Left ventricle myocardium inferior (tissue), 1 donor: ENCODE measurements around the gene STX2. TPM values are rescaled to one million over a fixed set of nuclear protein-coding genes. Genes with fewer than 3 reads are reported as not detected.
A peak's percentile ranks its signal among the peaks of the same experiment; 100 is the strongest.

Experiments
- DNase-seq: peaks from one replicate; pipeline ENCODE4 v3.0.0-alpha.2; 2020
- H3K27ac ChIP-seq: fragments of 200-600 bp; replicated peaks from 2 replicates; pipeline ENCODE4 v1.8.0; 2021
- H3K27me3 ChIP-seq: fragments of 200-600 bp; 2 replicates; pipeline ENCODE4 v1.8.0; 2021; ENCODE audit warnings: low read depth
- H3K36me3 ChIP-seq: fragments of 200-600 bp; 2 replicates; pipeline ENCODE4 v1.8.0; 2021
- H3K4me1 ChIP-seq: fragments of 200-600 bp; 2 replicates; pipeline ENCODE4 v1.8.0; 2021
- H3K4me3 ChIP-seq: fragments of 200-600 bp; 2 replicates; pipeline ENCODE4 v1.8.0; 2021; ENCODE audit warnings: mild to moderate bottlenecking, moderate library complexity
- H3K9me3 ChIP-seq: fragments of 200-600 bp; replicated peaks from 2 replicates; pipeline ENCODE4 v1.8.0; 2021
- intact Hi-C: fragments of 100-400 bp; cut with micrococcal nuclease; formaldehyde crosslinking; loops from one replicate; pipeline ENCODE4 v1.11.0; 2022
- total RNA-seq: library from RNA; stranded (reverse); fragmentation: NEBNext Ultra II Directional; extraction: Animal tissue kit (Norgen Biotek cat#: 25700); gene quantifications from one replicate; pipeline ENCODE4 v1.2.1, GENCODE V29; 2021
- TF ChIP-seq, protein P1 (sequence below): fragments of 200-600 bp; IDR thresholded peaks from 2 replicates; pipeline ENCODE4 v1.8.0; 2021; ENCODE audit warnings: antibody characterized with exemption, mild to moderate bottlenecking, borderline replicate concordance
- donor health status: DM: no; HTN: yes; CAD: no; lungs with severe emphysema.

Gene STX2
- total RNA-seq, 1 donor from 2014 or later: 11.1 TPM

DNA sequence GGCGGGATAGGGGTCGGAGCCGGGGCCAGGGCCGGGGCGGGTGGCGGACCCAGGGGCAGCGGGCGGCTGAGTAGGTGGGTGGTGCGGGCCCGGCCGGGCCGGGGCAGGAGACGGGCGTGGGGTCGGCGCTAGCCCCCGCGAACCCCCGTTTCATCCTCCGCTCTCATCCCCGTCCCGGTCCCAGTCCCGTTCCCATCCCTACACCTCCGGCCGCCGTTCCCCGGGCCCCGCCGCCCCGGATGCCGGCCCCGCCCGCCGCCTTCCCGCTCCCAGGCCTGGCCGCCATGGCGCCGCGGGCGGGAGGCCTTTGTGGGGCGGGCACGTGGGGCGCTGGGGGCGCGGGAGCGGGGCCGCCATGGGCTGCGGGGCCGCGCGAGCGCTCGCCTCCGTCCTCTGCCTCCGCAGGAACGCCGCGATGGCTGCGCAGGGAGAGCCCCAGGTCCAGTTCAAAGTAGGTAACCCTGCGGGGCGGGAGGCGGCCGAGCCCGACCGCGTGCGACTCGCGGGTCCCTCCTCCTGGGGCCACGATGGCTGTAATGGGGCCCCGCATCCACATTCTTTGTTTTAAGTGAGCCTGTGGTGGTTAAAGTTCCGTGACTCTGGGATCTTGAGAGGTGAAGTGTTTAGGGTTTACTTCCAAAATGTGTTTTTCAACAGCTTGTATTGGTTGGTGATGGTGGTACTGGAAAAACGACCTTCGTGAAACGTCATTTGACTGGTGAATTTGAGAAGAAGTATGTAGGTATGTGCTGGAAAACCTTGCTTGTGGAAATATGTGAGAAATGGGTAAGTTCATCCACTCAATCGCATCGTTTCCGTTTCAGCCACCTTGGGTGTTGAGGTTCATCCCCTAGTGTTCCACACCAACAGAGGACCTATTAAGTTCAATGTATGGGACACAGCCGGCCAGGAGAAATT is 33.4 kb upstream of the STX2 start:
- H3K27me3 ChIP-seq: no peaks in the 10 kb centered on the region
- DNase-seq: peak; percentile 29
- peaks cover 42% of the 10 kb centered on the region for H3K36me3 ChIP-seq
- peak overlapping the region; percentile 85 for H3K4me3 ChIP-seq
- TF ChIP-seq, protein P1, sequence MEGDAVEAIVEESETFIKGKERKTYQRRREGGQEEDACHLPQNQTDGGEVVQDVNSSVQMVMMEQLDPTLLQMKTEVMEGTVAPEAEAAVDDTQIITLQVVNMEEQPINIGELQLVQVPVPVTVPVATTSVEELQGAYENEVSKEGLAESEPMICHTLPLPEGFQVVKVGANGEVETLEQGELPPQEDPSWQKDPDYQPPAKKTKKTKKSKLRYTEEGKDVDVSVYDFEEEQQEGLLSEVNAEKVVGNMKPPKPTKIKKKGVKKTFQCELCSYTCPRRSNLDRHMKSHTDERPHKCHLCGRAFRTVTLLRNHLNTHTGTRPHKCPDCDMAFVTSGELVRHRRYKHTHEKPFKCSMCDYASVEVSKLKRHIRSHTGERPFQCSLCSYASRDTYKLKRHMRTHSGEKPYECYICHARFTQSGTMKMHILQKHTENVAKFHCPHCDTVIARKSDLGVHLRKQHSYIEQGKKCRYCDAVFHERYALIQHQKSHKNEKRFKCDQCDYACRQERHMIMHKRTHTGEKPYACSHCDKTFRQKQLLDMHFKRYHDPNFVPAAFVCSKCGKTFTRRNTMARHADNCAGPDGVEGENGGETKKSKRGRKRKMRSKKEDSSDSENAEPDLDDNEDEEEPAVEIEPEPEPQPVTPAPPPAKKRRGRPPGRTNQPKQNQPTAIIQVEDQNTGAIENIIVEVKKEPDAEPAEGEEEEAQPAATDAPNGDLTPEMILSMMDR: no peak
- peaks cover 37% of the 10 kb centered on the region for H3K4me1 ChIP-seq
- H3K9me3 ChIP-seq: peaks cover 7% of the 10 kb centered on the region
- peak overlapping the region; percentile 93 for H3K27ac ChIP-seq
- intact Hi-C loops: no loop called here

DNA sequence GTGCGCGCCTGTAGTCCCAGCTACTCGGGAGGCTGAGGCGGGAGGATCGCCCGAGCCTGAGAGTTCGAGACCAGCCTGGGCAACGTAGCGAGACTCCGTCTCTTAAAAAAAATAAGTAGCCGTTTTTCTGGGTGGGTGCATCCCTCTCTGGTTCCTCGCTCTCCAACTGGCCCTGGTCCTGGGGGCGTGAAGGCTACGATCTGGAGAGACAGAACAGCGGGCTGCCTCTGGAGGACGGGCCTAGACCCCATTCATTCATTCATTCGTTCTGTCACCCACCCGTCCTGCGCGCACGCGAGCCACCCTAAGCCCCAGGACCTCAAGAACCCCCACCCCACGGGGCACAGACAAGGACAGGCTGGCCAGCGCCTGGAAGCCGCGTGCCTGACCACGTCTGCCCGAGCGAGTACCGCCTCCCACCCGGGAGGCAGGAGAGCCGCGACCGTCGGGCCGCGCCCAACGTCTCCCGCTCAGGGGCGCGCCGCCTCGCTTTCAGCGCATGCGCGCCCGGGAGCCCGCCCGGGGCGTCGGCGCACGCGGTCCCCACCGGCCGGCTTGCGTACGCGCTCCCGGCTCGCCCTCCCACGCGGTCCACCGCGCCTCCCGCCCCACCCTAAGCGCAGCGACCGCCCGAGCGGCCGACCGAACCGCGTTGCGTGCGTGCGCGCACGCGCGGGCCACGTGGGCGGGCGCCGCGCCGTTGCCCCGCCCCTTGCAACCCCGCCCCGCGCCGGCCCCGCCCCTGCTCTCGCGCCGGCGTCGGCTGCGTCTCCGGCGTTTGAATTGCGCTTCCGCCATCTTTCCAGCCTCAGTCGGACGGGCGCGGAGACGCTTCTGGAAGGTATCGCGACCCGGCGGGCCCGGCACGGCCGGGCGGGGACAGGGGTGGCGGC is 32.5 kb upstream of the STX2 start, which contains the start of gene RAN:
Gene RAN (plus strand): TSS at position 781 of the 893 bp plus-strand sequence. CDS start 528 bp downstream, outside the sequence.
- TF ChIP-seq, protein P1: no peak
- intact Hi-C loops: no loop called here
- H3K9me3 ChIP-seq: peaks cover 11% of the 10 kb centered on the region
- H3K4me1 ChIP-seq: peaks cover 37% of the 10 kb centered on the region
- peak within 1 kb of the TSS; percentile 93 for H3K27ac ChIP-seq
- no peaks in the 10 kb centered on the region for H3K27me3 ChIP-seq
- DNase-seq: peak; percentile 91
- H3K4me3 ChIP-seq: peak within 1 kb of the TSS; percentile 85
- H3K36me3 ChIP-seq: peaks cover 39% of the 10 kb centered on the region

DNA sequence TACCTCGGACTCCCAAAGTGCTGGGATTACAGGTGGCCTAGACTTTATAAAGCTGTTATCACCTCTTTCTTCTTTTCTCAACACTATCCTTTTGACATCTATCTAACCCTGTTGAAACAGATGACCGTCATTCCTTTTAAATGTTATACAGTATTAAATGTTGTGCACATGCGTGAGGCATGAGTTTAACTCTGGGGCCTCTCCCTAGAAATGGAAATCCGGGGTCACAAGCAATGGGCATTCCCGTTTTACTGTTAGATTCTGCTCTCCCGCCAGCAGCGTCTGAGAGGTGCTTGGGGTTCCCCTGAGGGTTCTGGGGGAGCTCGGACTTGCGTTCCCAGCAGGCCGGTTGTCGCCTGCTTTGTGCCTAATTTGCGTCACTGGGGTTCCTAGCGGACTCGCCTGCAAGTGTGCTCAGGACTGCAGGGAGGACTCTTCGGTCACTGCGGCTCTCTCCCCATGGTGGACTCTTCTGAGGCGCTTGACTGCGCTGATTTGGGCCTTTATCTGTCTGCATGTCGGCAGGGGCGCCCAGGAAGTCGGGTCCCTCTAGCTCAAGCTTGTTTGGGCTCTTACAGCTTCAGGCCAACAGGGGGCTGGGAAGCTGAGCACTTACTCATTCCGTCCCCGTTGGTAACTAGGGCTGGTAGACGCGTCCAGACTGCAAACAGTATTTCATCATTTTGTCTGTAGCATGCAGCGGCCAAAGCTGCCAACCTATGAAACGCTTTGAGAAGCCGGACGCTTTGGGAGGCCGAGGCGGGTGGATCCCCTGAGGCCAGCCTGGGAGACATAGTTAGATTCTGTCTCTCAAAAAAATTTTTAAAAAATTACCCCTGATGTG is 31.6 kb upstream of the STX2 start:
- peaks cover 37% of the 10 kb centered on the region for H3K4me1 ChIP-seq
- intact Hi-C loops: no loop called here
- TF ChIP-seq, protein P1: peak; percentile 54
- DNase-seq: peak; percentile 53
- H3K36me3 ChIP-seq: peaks cover 30% of the 10 kb centered on the region
- peak overlapping the region; percentile 85 for H3K4me3 ChIP-seq
- peaks cover 11% of the 10 kb centered on the region for H3K9me3 ChIP-seq
- H3K27ac ChIP-seq: peak overlapping the region; percentile 93
- no peaks in the 10 kb centered on the region for H3K27me3 ChIP-seq

DNA sequence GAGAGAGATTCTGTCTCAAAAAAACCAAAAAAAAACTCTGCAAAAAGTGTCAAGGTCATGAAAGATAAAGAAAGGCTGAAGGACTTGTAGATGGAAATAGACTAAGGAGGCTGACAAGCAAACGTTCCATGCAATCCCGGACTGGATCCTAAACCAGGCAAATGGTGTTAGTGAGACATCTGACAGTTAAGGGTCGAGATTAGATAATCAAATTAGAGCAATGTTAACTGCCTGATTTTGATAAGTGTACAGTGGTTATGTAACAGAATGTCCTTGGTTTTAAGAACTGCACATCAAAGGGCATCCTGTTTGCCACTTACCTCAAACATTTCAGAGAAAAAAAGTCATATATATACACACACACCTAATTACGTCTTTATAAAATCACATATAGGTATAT is 29.4 kb upstream of the STX2 start:
- intact Hi-C loops: no loop called here
- no peak overlapping the region for H3K27ac ChIP-seq
- no peaks in the 10 kb centered on the region for H3K27me3 ChIP-seq
- no peak overlapping the region for H3K4me3 ChIP-seq
- peaks cover 21% of the 10 kb centered on the region for H3K4me1 ChIP-seq
- H3K9me3 ChIP-seq: peaks cover 11% of the 10 kb centered on the region
- no peak for DNase-seq
- TF ChIP-seq, protein P1: no peak
- peaks cover 8% of the 10 kb centered on the region for H3K36me3 ChIP-seq
